NCI-H460 (cell line): ENCODE measurements around the gene OR1E1. TPM values are rescaled to one million over a fixed set of nuclear protein-coding genes. Genes with fewer than 3 reads are reported as not detected.
A peak's percentile ranks its signal among the peaks of the same experiment; 100 is the strongest.
"Not testable (repeated sequence)": the region's sequence is repeated elsewhere in the genome, so short reads cannot be mapped to it uniquely, and the experiment has no call there.

Source experiments
- DNase-seq: peaks from one replicate; pipeline ENCODE4 v3.0.0-alpha.2; 2016; ENCODE audit warnings: low read depth; ENCODE audit errors: extremely low read depth
- polyA plus RNA-seq: library from polyadenylated mRNA; depleted of rRNA; stranded (reverse); fragments of >200 nt; gene quantifications from 2 replicates; pipeline ENCODE4 v1.2.3, GENCODE V29; 2014; cell fraction: nucleus; rRNA removed
- total RNA-seq: library from RNA; depleted of rRNA; stranded (reverse); fragments of >200 nt; shearing (Covaris generic); gene quantifications from 2 replicates; pipeline ENCODE4 v1.2.3, GENCODE V29; 2014; rRNA removed

The OR1E1 gene
- not detected in 2 replicates for total RNA-seq
- not detected in 2 replicates for polyA plus RNA-seq

GRCh38 chr17:3398310-3398709 lies at the start of gene OR1E1:
Gene OR1E1, minus strand, starts transcription at chr17:3398410. Its CDS starts 0 bp downstream, at chr17:3398410.
- no peak for DNase-seq

GRCh38 chr17:3447625-3448024 lies 49.4 kb upstream of the OR1E1 start:
- DNase-seq: peak; percentile 8

GRCh38 chr17:3440451-3440850 lies 42.2 kb upstream of the OR1E1 start:
- no peak for DNase-seq

- DNase-seq: no peak
Observed at GRCh38 chr17:3438368-3438767, 40.2 kb upstream of the OR1E1 start.

GRCh38 chr17:3433741-3434140 lies 35.5 kb upstream of the OR1E1 start, which contains the start of gene OR1E2:
Gene OR1E2, minus strand, starts transcription at chr17:3433841. Its CDS starts 0 bp downstream, at chr17:3433841.
- DNase-seq: no peak

- DNase-seq: peak; percentile 25
Observed at GRCh38 chr17:3433215-3433614, 35.0 kb upstream of the OR1E1 start.

GRCh38 chr17:3418222-3418621 lies 20.0 kb upstream of the OR1E1 start:
- DNase-seq: no peak

- no peak for DNase-seq
Observed at GRCh38 chr17:3415610-3416009, 17.4 kb upstream of the OR1E1 start.

- not testable (repeated sequence) for DNase-seq
Observed at GRCh38 chr17:3412216-3412615, 14.0 kb upstream of the OR1E1 start.

GRCh38 chr17:3411070-3411469 lies 12.9 kb upstream of the OR1E1 start, which contains the start of gene OR3A3:
Gene OR3A3, plus strand, starts transcription at chr17:3411370.
- no peak for DNase-seq

GRCh38 chr17:3403856-3404255 lies 5.6 kb upstream of the OR1E1 start:
- DNase-seq: not testable (repeated sequence)

- no peak for DNase-seq
Observed at GRCh38 chr17:3401786-3402185, 3.6 kb upstream of the OR1E1 start.

- DNase-seq: no peak
Observed at GRCh38 chr17:3400055-3400454, 1.8 kb upstream of the OR1E1 start.

GRCh38 chr17:3397801-3398200 lies 409 bp downstream of the OR1E1 start:
- not testable (repeated sequence) for DNase-seq

GRCh38 chr17:3389791-3390190 lies 8.4 kb downstream of the OR1E1 start:
- no peak for DNase-seq

- DNase-seq: no peak
Observed at GRCh38 chr17:3385869-3386816, 12.1 kb downstream of the OR1E1 start, which contains the start of gene OR3A2. Gene OR3A2, minus strand, starts transcription at chr17:3386308.

GRCh38 chr17:3381957-3382356 lies 16.3 kb downstream of the OR1E1 start:
- no peak for DNase-seq

GRCh38 chr17:3378321-3378720 lies 19.9 kb downstream of the OR1E1 start:
- no peak for DNase-seq

- DNase-seq: not testable (repeated sequence)
Observed at GRCh38 chr17:3371167-3371566, 27.0 kb downstream of the OR1E1 start.
